ENCODE results near the gene LEAP2.

The LEAP2 gene

GRCh38 chr5:132873119-132873929 is at the start of gene LEAP2:
LEAP2 (plus strand) TSS chr5:132873668; CDS start chr5:132873695, 27 bp downstream.
- no peaks in the 10 kb centered on the region; the same call in 1 of the 2 replicates for H3K36me3 ChIP-seq (ENCODE audit: insufficient read depth)
- no peak within 1 kb of the TSS for H3K4me3 ChIP-seq (IDR thresholded peaks at IDR 0.05; ENCODE audit: insufficient read depth, low read depth, low read length)
- TF ChIP-seq CTCF (conservative IDR thresholded peaks at IDR 0.05; ENCODE audit: low read depth, low read length), result no peak
- no peak within 1 kb of the TSS for H3K27ac ChIP-seq
- no peak within 1 kb of the TSS for H3K4me2 ChIP-seq
- H3K4me1 ChIP-seq (ENCODE audit: low read depth, poor library complexity, severe bottlenecking), result no peaks in the 10 kb centered on the region
- H3K79me2 ChIP-seq (ENCODE audit: insufficient read depth, low read depth), result 0 out of 2 replicates have a peak, but pooled peaks cover 2% of the 10 kb centered on the region
- no peak within 1 kb of the TSS for H2AFZ ChIP-seq (ENCODE audit: low read depth)
- no peak within 1 kb of the TSS for H3K9ac ChIP-seq
- H3K27me3 ChIP-seq (ENCODE audit: insufficient read depth, low read depth), result no peaks in the 10 kb centered on the region
- H4K20me1 ChIP-seq (ENCODE audit: insufficient read depth), result no peaks in the 10 kb centered on the region

- no peaks in the 10 kb centered on the region for H3K27me3 ChIP-seq (ENCODE audit: insufficient read depth, low read depth)
- TF ChIP-seq CTCF (conservative IDR thresholded peaks at IDR 0.05; ENCODE audit: low read depth, low read length), result no peak
Measured at GRCh38 chr5:132824426-132824825, 49.0 kb upstream of the LEAP2 start.

GRCh38 chr5:132825033-132825833 is 48.2 kb upstream of the LEAP2 start:
- no peaks in the 10 kb centered on the region for H3K36me3 ChIP-seq (ENCODE audit: insufficient read depth)
- H3K9ac ChIP-seq, result no peak overlapping the region
- no peaks in the 10 kb centered on the region for H3K79me2 ChIP-seq (ENCODE audit: insufficient read depth, low read depth)
- no peaks in the 10 kb centered on the region for H3K27me3 ChIP-seq (ENCODE audit: insufficient read depth, low read depth)
- H3K4me2 ChIP-seq, result no peak overlapping the region
- no peak overlapping the region for H3K27ac ChIP-seq
- peaks cover 5% of the 10 kb centered on the region for H3K4me1 ChIP-seq (ENCODE audit: low read depth, poor library complexity, severe bottlenecking)
- no peak for TF ChIP-seq CTCF (conservative IDR thresholded peaks at IDR 0.05; ENCODE audit: low read depth, low read length)
- no peak overlapping the region for H3K4me3 ChIP-seq (IDR thresholded peaks at IDR 0.05; ENCODE audit: insufficient read depth, low read depth, low read length)
- no peak overlapping the region for H2AFZ ChIP-seq (ENCODE audit: low read depth)
- no peaks in the 10 kb centered on the region for H4K20me1 ChIP-seq (ENCODE audit: insufficient read depth)

More at GRCh38 chr5:132824426-132824825, 49.0 kb upstream of the LEAP2 start:
- H3K4me1 ChIP-seq (ENCODE audit: low read depth, poor library complexity, severe bottlenecking), result peaks cover 4% of the 10 kb centered on the region
- H3K4me3 ChIP-seq (IDR thresholded peaks at IDR 0.05; ENCODE audit: insufficient read depth, low read depth, low read length), result no peak overlapping the region
- no peaks in the 10 kb centered on the region for H4K20me1 ChIP-seq (ENCODE audit: insufficient read depth)
- H3K36me3 ChIP-seq (ENCODE audit: insufficient read depth), result no peaks in the 10 kb centered on the region
- no peak overlapping the region for H2AFZ ChIP-seq (ENCODE audit: low read depth)
- no peak overlapping the region for H3K9ac ChIP-seq
- H3K4me2 ChIP-seq, result no peak overlapping the region
- H3K79me2 ChIP-seq (ENCODE audit: insufficient read depth, low read depth), result no peaks in the 10 kb centered on the region
- H3K27ac ChIP-seq, result no peak overlapping the region

GRCh38 chr5:132825834-132826391 is 47.6 kb upstream of the LEAP2 start:
- Histone ChIP-seq H3K79me2 (ENCODE audit: insufficient read depth, low read depth) (no peaks in the 10 kb centered on the region), H3K4me3 (IDR thresholded peaks at IDR 0.05; ENCODE audit: insufficient read depth, low read depth, low read length) (no peak overlapping the region), H3K4me1 (ENCODE audit: low read depth, poor library complexity, severe bottlenecking) (peaks cover 7% of the 10 kb centered on the region), H3K4me2 (no peak overlapping the region), H2AFZ (ENCODE audit: low read depth) (no peak overlapping the region), H4K20me1 (ENCODE audit: insufficient read depth) (no peaks in the 10 kb centered on the region), H3K27me3 (ENCODE audit: insufficient read depth, low read depth) (no peaks in the 10 kb centered on the region), H3K27ac (no peak overlapping the region), H3K36me3 (ENCODE audit: insufficient read depth) (no peaks in the 10 kb centered on the region), H3K9ac (no peak overlapping the region)
- no peak for TF ChIP-seq CTCF (conservative IDR thresholded peaks at IDR 0.05; ENCODE audit: low read depth, low read length)
